GM10266 (cell line): Measurements from ENCODE around the gene RAB11FIP2.
"Not testable (repeated sequence)": the region's sequence is repeated elsewhere in the genome, so short reads cannot be mapped to it uniquely, and the experiment has no call there.

Experiments
- DNase-seq: peaks from one replicate; pipeline ENCODE4 v3.0.0; 2012; ENCODE audit errors: extremely low spot score
- CTCF ChIP-seq: IDR thresholded peaks from 2 replicates; pipeline ENCODE4 v1.5.1; 2012; ENCODE audit warnings: mild to moderate bottlenecking, low read depth; ENCODE audit not compliant: control insufficient read depth, insufficient read depth; ENCODE audit errors: missing control alignments

The RAB11FIP2 gene

GRCh38 chr10:118046395-118047156 lies at the start of gene RAB11FIP2:
Gene RAB11FIP2, minus strand, starts transcription at chr10:118046941. Its CDS starts 778 bp downstream, at chr10:118046163.
- peak; percentile 95 for DNase-seq
- TF ChIP-seq CTCF: peak; percentile 34

- TF ChIP-seq CTCF: no peak
- DNase-seq: no peak
Measured at GRCh38 chr10:118096022-118096421, 49.3 kb upstream of the RAB11FIP2 start.

- no peak for DNase-seq
- no peak for TF ChIP-seq CTCF
Measured at GRCh38 chr10:118092209-118092608, 45.5 kb upstream of the RAB11FIP2 start.

GRCh38 chr10:118080817-118081216 lies 34.1 kb upstream of the RAB11FIP2 start:
- no peak for DNase-seq
- no peak for TF ChIP-seq CTCF

GRCh38 chr10:118076705-118077104 lies 30.0 kb upstream of the RAB11FIP2 start:
- DNase-seq: no peak
- TF ChIP-seq CTCF: no peak

- TF ChIP-seq CTCF: no peak
- no peak for DNase-seq
Measured at GRCh38 chr10:118072840-118073239, 26.1 kb upstream of the RAB11FIP2 start.

- DNase-seq: not testable (repeated sequence)
Measured at GRCh38 chr10:118067389-118067788, 20.6 kb upstream of the RAB11FIP2 start.
